Measurements from ENCODE around the gene BROX.

GRCh38 chr1:222734740-222735139, 22.4 kb downstream of the BROX start:
- no peak for TF ChIP-seq SP1 (IDR thresholded peaks at IDR 0.05)
- no peak for TF ChIP-seq BHLHE40 (IDR thresholded peaks at IDR 0.05; ENCODE audit: borderline replicate concordance)
- no peak for TF ChIP-seq FOXK2 (IDR thresholded peaks at IDR 0.05)
- TF ChIP-seq LEF1 (IDR thresholded peaks at IDR 0.05; ENCODE audit: borderline replicate concordance) = no peak
- TF ChIP-seq ELF4 (IDR thresholded peaks at IDR 0.05) = no peak
- TF ChIP-seq HDGF (IDR thresholded peaks at IDR 0.05; ENCODE audit: borderline replicate concordance) = no peak
- TF ChIP-seq, protein P1, sequence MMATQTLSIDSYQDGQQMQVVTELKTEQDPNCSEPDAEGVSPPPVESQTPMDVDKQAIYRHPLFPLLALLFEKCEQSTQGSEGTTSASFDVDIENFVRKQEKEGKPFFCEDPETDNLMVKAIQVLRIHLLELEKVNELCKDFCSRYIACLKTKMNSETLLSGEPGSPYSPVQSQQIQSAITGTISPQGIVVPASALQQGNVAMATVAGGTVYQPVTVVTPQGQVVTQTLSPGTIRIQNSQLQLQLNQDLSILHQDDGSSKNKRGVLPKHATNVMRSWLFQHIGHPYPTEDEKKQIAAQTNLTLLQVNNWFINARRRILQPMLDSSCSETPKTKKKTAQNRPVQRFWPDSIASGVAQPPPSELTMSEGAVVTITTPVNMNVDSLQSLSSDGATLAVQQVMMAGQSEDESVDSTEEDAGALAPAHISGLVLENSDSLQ (IDR thresholded peaks at IDR 0.05) = no peak
- TF ChIP-seq ARNT (IDR thresholded peaks at IDR 0.05) = no peak
- TF ChIP-seq SUZ12 (IDR thresholded peaks at IDR 0.05) = no peak
- TF ChIP-seq FOXM1 (IDR thresholded peaks at IDR 0.05; ENCODE audit: borderline replicate concordance) = no peak
- TF ChIP-seq NFRKB (IDR thresholded peaks at IDR 0.05) = no peak
- TF ChIP-seq ZNF384 (IDR thresholded peaks at IDR 0.05) = no peak
- no peak for TF ChIP-seq FOXA1 (IDR thresholded peaks at IDR 0.05)
- TF ChIP-seq TARDBP (IDR thresholded peaks at IDR 0.05) = no peak
